GM12878 (cell line): Measurements from ENCODE around the gene PTPRD. TPM values are rescaled to one million over a fixed set of nuclear protein-coding genes. Genes with fewer than 3 reads are reported as not detected.

Experiments
- ATAC-seq: fragments of 200-7000 bp; cut with Tn5 transposase; 3 replicates; pipeline ENCODE4 v1.9.1; 2020; ENCODE audit warnings: mild to moderate bottlenecking, moderate library complexity
- BruUV-seq: library from RNA; stranded (reverse); fragments of 400-500 nt; replicated peaks from 2 replicates; lab custom pipeline; 2021; lab: Mats Ljungman, UMichigan
- CTCF ChIA-PET: fragments of 300-600 bp; sonication (Branson Sonifier 250); formaldehyde crosslinking; extraction: SDS; loops from one replicate; lab custom pipeline; 2021; ENCODE audit warnings: inconsistent platforms; lab: Yijun Ruan, JAX
- POLR2A ChIA-PET: fragments of 350-600 bp; formaldehyde crosslinking; extraction: SDS; loops from one replicate; lab custom pipeline; 2021; ENCODE audit warnings: inconsistent platforms; lab: Charles Lee
- RAD21 ChIA-PET: fragments of 300-600 bp; sonication (Branson Sonifier 250); formaldehyde crosslinking; loops from one replicate; lab custom pipeline; 2023; ENCODE audit warnings: antibody characterized with exemption; ENCODE audit not compliant: unreplicated experiment; lab: Charles Lee
- SMC1A ChIA-PET: fragments of 300-600 bp; sonication (Branson Sonifier 250); formaldehyde crosslinking; loops from one replicate; lab custom pipeline; 2023; ENCODE audit not compliant: unreplicated experiment, uncharacterized antibody; lab: Charles Lee
- DNase-seq: peaks from one replicate; pipeline ENCODE4 v3.0.0-alpha.2; 2011; ENCODE audit warnings: low read depth, low spot score
- FAIRE-seq: peaks from 3 replicates; lab custom pipeline; 2011; peaks lifted over from hg19 to GRCh38; lab: Jason Lieb, UNC
- H2AFZ ChIP-seq: 2 replicates; pipeline ENCODE4 v1.6.0; 2011; ENCODE audit warnings: low read depth, low read length, control low read depth; ENCODE audit not compliant: control insufficient read depth
- H3K27ac ChIP-seq: 2 replicates; pipeline ENCODE4 v1.5.1; 2011; ENCODE audit warnings: control low read depth; ENCODE audit not compliant: control insufficient read depth, insufficient read depth
- H3K27me3 ChIP-seq, 2 experiments: replicated peaks in 1 of 2; 2 replicates each; pipeline versions ENCODE4 v1.6.0 to v1.6.1; 2011; ENCODE audit warnings: low read length in 1 of 2; ENCODE audit not compliant: control insufficient read depth in 2 of 2, insufficient read depth in 2 of 2
- H3K36me3 ChIP-seq, 2 experiments: 2 replicates each; pipeline ENCODE4 v1.5.1; 2011; ENCODE audit warnings: low read length in 1 of 2; ENCODE audit not compliant: control insufficient read depth in 2 of 2, insufficient read depth in 2 of 2
- H3K4me1 ChIP-seq: 2 replicates; pipeline ENCODE4 v1.6.1; 2011; ENCODE audit warnings: mild to moderate bottlenecking, low read length, moderate library complexity, mixed read lengths; ENCODE audit not compliant: control insufficient read depth, insufficient read depth
- H3K4me2 ChIP-seq: 2 replicates; pipeline ENCODE4 v1.6.0; 2011; ENCODE audit warnings: control low read depth; ENCODE audit not compliant: control insufficient read depth, insufficient read depth
- H3K4me3 ChIP-seq: fragments of 200-600 bp; sonication (generic); 2 replicates; pipeline ENCODE4 v1.5.1; 2016
- H3K79me2 ChIP-seq: 2 replicates; pipeline ENCODE4 v1.6.0; 2011; ENCODE audit warnings: low read length; ENCODE audit not compliant: control insufficient read depth, insufficient read depth
- H3K9ac ChIP-seq: 2 replicates; pipeline ENCODE4 v1.8.0; 2011; ENCODE audit warnings: low read length, control low read depth, mixed read lengths; ENCODE audit not compliant: control insufficient read depth, insufficient read depth
- H3K9me3 ChIP-seq: replicated peaks from 3 replicates; pipeline ENCODE4 v1.5.1; 2011; ENCODE audit warnings: mild to moderate bottlenecking, low read length; ENCODE audit not compliant: control insufficient read depth, insufficient read depth
- H4K20me1 ChIP-seq: 2 replicates; pipeline ENCODE4 v1.6.0; 2011; ENCODE audit not compliant: control insufficient read depth, insufficient read depth
- ATF3 ChIP-seq: IDR thresholded peaks from 2 replicates; pipeline ENCODE4 v1.6.1; 2011; ENCODE audit warnings: low read depth, mild to moderate bottlenecking, low read length, moderate library complexity, borderline replicate concordance; ENCODE audit errors: extremely low read depth
- E2F8 ChIP-seq: fragments of 450-650 bp; IDR thresholded peaks from 2 replicates; pipeline ENCODE4 v1.6.1; 2018; ENCODE audit warnings: mild to moderate bottlenecking, low read depth, moderate library complexity; ENCODE audit not compliant: partially characterized antibody
- FOXK2 ChIP-seq: fragments of 450-650 bp; IDR thresholded peaks from 2 replicates; pipeline ENCODE4 v1.6.1; 2017; ENCODE audit warnings: mild to moderate bottlenecking, moderate library complexity
- GABPA ChIP-seq: IDR thresholded peaks from 2 replicates; pipeline ENCODE4 v1.6.1; 2014; ENCODE audit warnings: antibody characterized with exemption, low read depth, mild to moderate bottlenecking, inconsistent platforms
- IRF4 ChIP-seq: IDR thresholded peaks from 2 replicates; pipeline ENCODE4 v1.6.1; 2011; ENCODE audit warnings: low read depth, low read length
- PAX8 ChIP-seq: fragments of 450-650 bp; IDR thresholded peaks from 2 replicates; pipeline ENCODE4 v1.6.1; 2017; ENCODE audit warnings: mild to moderate bottlenecking, moderate library complexity
- SPI1 ChIP-seq: IDR thresholded peaks from 2 replicates; pipeline ENCODE4 v1.6.1; 2011; ENCODE audit warnings: low read depth, mild to moderate bottlenecking, low read length, moderate library complexity, borderline replicate concordance; ENCODE audit not compliant: insufficient read depth
- TBL1XR1 ChIP-seq: IDR thresholded peaks from 2 replicates; pipeline ENCODE4 v1.6.1; 2012; ENCODE audit warnings: low read depth, low read length, improper control_type of control experiment
- ZBTB4 ChIP-seq: fragments of 450-650 bp; formaldehyde crosslinking; IDR thresholded peaks from 2 replicates; pipeline ENCODE4 v1.4.0; 2022; ENCODE audit warnings: mild to moderate bottlenecking, moderate library complexity
- ZBTB40 ChIP-seq: fragments of 450-650 bp; IDR thresholded peaks from 2 replicates; pipeline ENCODE4 v1.6.1; 2016; ENCODE audit warnings: mild to moderate bottlenecking, moderate library complexity, borderline replicate concordance
- ZNF622 ChIP-seq: fragments of 450-650 bp; IDR thresholded peaks from 2 replicates; pipeline ENCODE4 v1.6.1; 2017; ENCODE audit warnings: mild to moderate bottlenecking, inconsistent platforms
- WGBS: methylation state at CpG from one replicate; pipeline ENCODE4 v1.1.6; 2016; ENCODE audit warnings: low lambda C conversion rate; ENCODE audit not compliant: insufficient replicate concordance, insufficient coverage; ENCODE audit errors: missing lambda C conversion rate; 5-methylcytosine and 5-hydroxymethylcytosine counted together
- in situ Hi-C: fragments of 300-500 bp; cut with MboI; formaldehyde crosslinking; loops from 9 replicates; pipeline ENCODE4 v1.14.3; 2018; ENCODE audit warnings: mixed read lengths
- intact Hi-C: fragments of 100-400 bp; cut with micrococcal nuclease; formaldehyde crosslinking; loops from one replicate; pipeline ENCODE4 v1.14.2; 2022; ENCODE audit not compliant: unreplicated experiment
- polyA plus RNA-seq, 11 experiments: library from polyadenylated mRNA; depleted of rRNA in 4 of 11; unstranded in 6 of 11; stranded (reverse) in 5 of 11; fragments of >200 nt; fragmentation: Nextera tagmentation in 4 of 11; fragmentation: Illumina TruSeq in 1 of 11; extraction: Ambion mirVana in 4 of 11; extraction: Trizol in 1 of 11; gene quantifications; 1 replicate in 1 of 11; 2 replicates in 10 of 11; pipeline versions ENCODE4 v1.2.1 to v1.2.3, GENCODE V29; 2011 to 2016; ENCODE audit warnings: inconsistent platforms in 2 of 11, missing spikeins in 2 of 11, low read depth in 1 of 11
- total RNA-seq, 4 experiments: library from RNA; depleted of rRNA in 3 of 4; stranded (reverse); fragments of >200 nt in 3 of 4; fragmentation: Illumina TruSeq in 1 of 4; extraction: Trizol in 1 of 4; gene quantifications; 2 replicates each; pipeline versions ENCODE4 v1.2.1 to v1.2.3, GENCODE V29; 2013 to 2021

The PTPRD gene
- total and polyA plus RNA-seq, 10 of the 15 experiments (the other 5 are each of a cell fraction or from before 2014, with no cell fraction given), result under 0.01 to 0.05 (median 0.01) TPM; not detected in 7

- SMC1A ChIA-PET, result interaction anchor here (1.5 kb wide), 1 partner anchor 11 kb away, joined by 4 read pairs; no protein-coding TSS in a partner anchor
- in situ Hi-C loops (no loop called here), intact Hi-C loops (no loop called here)
- H2AFZ ChIP-seq, result no peak overlapping the region
- BruUV-seq, result no TSS peak
- no peaks in the 10 kb centered on the region for H3K27me3 ChIP-seq
- ATAC-seq (no peak), DNase-seq (no peak), FAIRE-seq (no peak)
- no peak overlapping the region for H3K9ac ChIP-seq
- H3K27ac ChIP-seq, result no peak overlapping the region
- 39% methylated on average over 7 of the region's 7 CpGs for WGBS
- H3K4me1 ChIP-seq, result no peaks in the 10 kb centered on the region
- TF ChIP-seq ZNF622 (no peak), PAX8 (no peak), TBL1XR1 (no peak), ZBTB4 (CRISPR knock-in tag) (no peak), SPI1 (no peak), GABPA (no peak), ATF3 (no peak), IRF4 (no peak), E2F8 (no peak), FOXK2 (no peak), ZBTB40 (no peak)
- no peak overlapping the region for H3K4me3 ChIP-seq
- H3K9me3 ChIP-seq, result no peaks in the 10 kb centered on the region
- POLR2A ChIA-PET, result no interaction called here
- H3K79me2 ChIP-seq, result no peaks in the 10 kb centered on the region
- H3K36me3 ChIP-seq, result no peaks in the 10 kb centered on the region
- RAD21 ChIA-PET, result no interaction called here
- CTCF ChIA-PET, result no interaction called here
- no peaks in the 10 kb centered on the region for H4K20me1 ChIP-seq
- no peak overlapping the region for H3K4me2 ChIP-seq
Measured at GRCh38 chr9:9743822-9744221, 869.0 kb downstream of the PTPRD start.
